ENCODE data around the gene KIFC3.

KIFC3 gene

DNA sequence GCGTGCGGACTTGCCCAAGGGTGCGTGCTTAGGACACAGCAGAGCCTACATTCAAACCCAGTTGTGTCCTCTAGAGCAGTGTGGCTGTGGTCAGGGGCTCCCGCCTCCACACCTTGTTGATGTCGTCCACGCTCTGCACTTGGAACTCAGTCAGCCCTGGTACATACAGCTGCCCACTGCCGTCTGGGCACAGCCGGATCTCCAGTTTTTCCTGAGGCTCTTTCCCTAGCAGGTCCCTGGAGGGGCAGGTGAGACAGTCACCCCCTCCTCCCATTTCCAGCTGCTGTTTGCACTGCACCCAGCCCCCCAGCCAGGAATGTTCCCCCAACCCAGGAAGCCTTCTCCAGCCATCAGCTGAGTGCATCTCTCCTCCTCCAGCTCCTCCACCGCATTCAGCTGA, 41.0 kb downstream of the KIFC3 start:
- TF ChIP-seq CTCF (IDR thresholded peaks at IDR 0.05; ENCODE audit: low read depth, low read length), result no peak
- no peak for DNase-seq (ENCODE audit: extremely low read depth, low read depth)

- no peak for DNase-seq (ENCODE audit: extremely low read depth, low read depth)
- no peak for TF ChIP-seq CTCF (IDR thresholded peaks at IDR 0.05; ENCODE audit: low read depth, low read length)
These were observed 41.7 kb downstream of the KIFC3 start for GRCh38 chr16:57760357-57761160.

- DNase-seq (ENCODE audit: extremely low read depth, low read depth), result no peak
- TF ChIP-seq CTCF (IDR thresholded peaks at IDR 0.05; ENCODE audit: low read depth, low read length), result no peak
These were observed 42.5 kb downstream of the KIFC3 start for GRCh38 chr16:57759541-57760356.

GRCh38 chr16:57759131-57759530, 43.2 kb downstream of the KIFC3 start:
- TF ChIP-seq CTCF (IDR thresholded peaks at IDR 0.05; ENCODE audit: low read depth, low read length), result no peak
- no peak for DNase-seq (ENCODE audit: extremely low read depth, low read depth)

DNA sequence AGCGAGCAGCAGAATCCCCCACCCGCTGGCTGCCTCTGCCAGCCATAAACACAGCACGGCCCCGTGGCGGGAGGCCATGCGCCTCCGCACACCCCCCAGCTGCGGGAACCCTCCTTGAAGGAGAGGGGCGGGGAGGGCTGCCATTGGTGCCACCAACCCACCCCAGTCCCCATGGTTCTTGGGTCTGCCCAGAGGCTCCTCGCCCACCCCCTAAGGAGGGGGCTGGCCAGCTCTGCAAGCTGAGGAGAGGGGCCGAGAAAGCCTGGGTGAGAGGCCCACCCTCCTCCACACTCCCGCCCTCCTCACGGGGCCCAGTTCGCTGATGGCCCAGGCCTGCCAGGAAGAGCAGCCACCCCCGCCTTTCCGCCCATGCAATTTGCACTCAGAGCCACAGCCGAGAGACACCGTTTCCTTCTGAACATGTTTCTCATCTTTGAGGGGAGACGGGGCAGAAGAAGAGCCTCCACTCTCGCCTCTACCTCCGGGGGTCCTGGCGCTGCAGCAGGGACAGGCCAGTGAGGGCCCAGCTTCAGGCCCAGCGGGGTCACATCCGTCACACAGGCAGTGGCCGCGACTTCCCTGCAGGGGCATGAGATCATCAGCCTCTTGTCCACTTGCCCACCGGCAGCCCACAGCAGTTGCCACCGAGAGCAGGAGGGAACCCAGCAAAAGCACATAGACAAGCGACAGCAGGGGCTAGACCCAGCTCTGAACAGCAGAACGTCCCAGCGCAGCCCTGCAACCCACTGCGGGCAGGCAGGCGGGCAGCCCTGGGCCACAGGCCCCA, 43.8 kb downstream of the KIFC3 start:
- no peak for DNase-seq (ENCODE audit: extremely low read depth, low read depth)
- no peak for TF ChIP-seq CTCF (IDR thresholded peaks at IDR 0.05; ENCODE audit: low read depth, low read length)

DNA sequence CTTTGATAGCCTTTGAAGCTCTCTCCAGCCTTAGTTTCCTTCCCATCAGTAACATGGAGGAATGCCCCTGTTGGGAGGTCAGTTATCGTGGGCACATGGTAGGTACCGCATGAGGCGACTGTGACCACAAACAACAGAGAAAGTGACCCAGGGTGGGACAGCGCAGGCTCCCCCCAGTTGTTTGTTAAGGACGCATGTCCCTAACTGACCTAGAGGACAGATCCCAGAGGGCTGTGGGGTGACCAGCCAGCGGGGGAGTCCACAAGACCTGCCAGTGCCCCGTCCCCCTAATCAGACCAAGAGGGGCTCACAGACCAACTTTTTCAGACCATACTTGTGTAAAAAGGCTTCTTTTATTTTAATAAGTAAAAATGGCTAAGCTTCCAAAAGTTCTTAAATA, 44.4 kb downstream of the KIFC3 start:
- DNase-seq (ENCODE audit: extremely low read depth, low read depth), result no peak
- TF ChIP-seq CTCF (IDR thresholded peaks at IDR 0.05; ENCODE audit: low read depth, low read length), result no peak

Measured in AG09319 (cell line).